ENCODE data around the gene USP44. TPM values are rescaled to one million over a fixed set of nuclear protein-coding genes. Genes with fewer than 3 reads are reported as not detected.

The USP44 gene
- total and polyA plus RNA-seq, 5 experiments from 2014 or later, result 9.0 to 21.1 (median 15.8) TPM

DNA sequence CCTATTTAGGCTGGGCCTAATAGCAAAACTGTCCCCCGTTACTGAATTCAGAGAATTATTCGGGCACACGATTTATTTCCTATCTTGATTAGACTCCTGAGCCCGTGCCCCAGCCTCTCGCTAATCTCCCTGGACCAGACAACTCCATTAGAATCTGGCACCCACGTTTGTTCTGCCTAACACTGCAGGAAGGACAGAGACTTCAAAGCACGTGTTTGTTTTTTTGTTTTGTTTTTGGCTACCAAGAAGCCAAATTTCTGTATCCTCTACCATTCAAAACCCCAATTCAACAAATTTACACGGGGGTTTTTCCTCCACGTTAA, 4.8 kb downstream of the USP44 start:
- POLR2A ChIA-PET, result interaction anchor here (1.9 kb wide), 1 partner anchor 72 kb away, joined by 18 read pairs; the partner anchor contains the start of gene METAP2
- Mint-ChIP-seq H3K27ac (peak overlapping the region in 6 of 10 donors; percentile 4 to 97 (median 44)), H3K36me3 (no peaks in the 10 kb centered on the region), H3K4me1 (peaks cover 23 to 49% (median 39%) of the 10 kb centered on the region in 4 donors), H3K27me3 (peaks cover 0 to 6% (median 0%) of the 10 kb centered on the region in 5 donors), H3K9me3 (peaks cover 0 to 6% (median 0%) of the 10 kb centered on the region in 9 donors), H3K4me3 (peak overlapping the region in 3 of 10 donors; percentile 4 to 29 (median 11))
- ATAC-seq (no peak), DNase-seq (no peak)

DNA sequence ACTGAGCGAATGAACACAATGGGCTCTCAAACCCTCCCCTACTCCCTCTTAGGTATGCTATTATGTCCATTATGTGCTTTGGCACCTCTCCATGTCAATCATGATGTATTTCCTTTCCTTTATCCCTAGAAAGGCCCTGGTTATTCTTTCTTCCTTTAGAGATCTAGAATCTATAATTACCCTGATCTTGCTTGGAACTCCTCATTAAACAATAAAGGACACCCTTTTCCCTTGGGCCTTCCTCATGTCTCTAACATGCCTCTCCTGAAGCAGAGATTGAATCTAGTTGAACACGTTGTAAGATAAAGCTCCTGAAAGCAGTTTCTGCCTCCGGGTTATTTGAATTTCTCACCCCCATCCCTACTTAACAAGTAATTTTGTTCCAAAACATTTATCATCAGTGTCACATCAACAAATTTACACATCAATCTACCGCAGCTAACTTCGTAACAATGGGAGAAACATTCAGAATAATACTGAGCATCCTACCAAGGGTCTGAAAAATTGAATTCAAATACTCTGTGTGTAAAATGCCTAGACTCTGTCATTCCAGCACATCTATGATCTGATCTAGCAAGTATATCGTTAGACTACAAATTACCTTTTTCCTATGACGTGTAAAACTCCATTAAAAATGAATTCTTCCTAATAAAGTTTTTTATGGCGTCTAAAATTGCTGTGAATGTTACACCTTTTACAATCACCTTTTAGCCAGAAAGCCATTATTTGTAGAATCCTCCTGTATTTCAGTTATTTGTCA, 5.4 kb downstream of the USP44 start:
- peaks cover 18 to 44% (median 34%) of the 10 kb centered on the region in 4 donors for H3K4me1 Mint-ChIP-seq
- ATAC-seq, result no peak
- H3K4me3 Mint-ChIP-seq, result no peak overlapping the region
- DNase-seq, result no peak
- H3K27ac Mint-ChIP-seq, result peak overlapping the region in 5 of 10 donors; percentile 3 to 60 (median 27)
- peaks cover 0 to 6% (median 0%) of the 10 kb centered on the region in 5 donors for H3K27me3 Mint-ChIP-seq
- POLR2A ChIA-PET, result no interaction called here
- H3K9me3 Mint-ChIP-seq, result peaks cover 0 to 6% (median 0%) of the 10 kb centered on the region in 9 donors
- no peaks in the 10 kb centered on the region for H3K36me3 Mint-ChIP-seq

GRCh38 chr12:95545303-95545702, 6.0 kb downstream of the USP44 start:
- POLR2A ChIA-PET, result interaction anchor here (1.1 kb wide), 1 partner anchor 8 kb away, joined by 4 read pairs; no protein-coding TSS in a partner anchor
- Mint-ChIP-seq H3K27me3 (peaks cover 0 to 5% (median 0%) of the 10 kb centered on the region in 5 donors), H3K4me1 (peaks cover 14 to 38% (median 30%) of the 10 kb centered on the region in 4 donors), H3K9me3 (peaks cover 0 to 6% (median 0%) of the 10 kb centered on the region in 9 donors), H3K4me3 (no peak overlapping the region), H3K27ac (peak overlapping the region in 1 of 10 donors; percentile 39), H3K36me3 (no peaks in the 10 kb centered on the region)
- ATAC-seq (no peak), DNase-seq (no peak)

- DNase-seq, result no peak
- peaks cover 14 to 33% (median 31%) of the 10 kb centered on the region in 4 donors for H3K4me1 Mint-ChIP-seq
- H3K9me3 Mint-ChIP-seq, result peaks cover 0 to 6% (median 0%) of the 10 kb centered on the region in 9 donors
- no peak overlapping the region for H3K4me3 Mint-ChIP-seq
- POLR2A ChIA-PET, result interaction anchor here (1.1 kb wide), 1 partner anchor 9 kb away, joined by 4 read pairs; no protein-coding TSS in a partner anchor
- no peak for ATAC-seq
- peaks cover 0 to 5% (median 0%) of the 10 kb centered on the region in 5 donors for H3K27me3 Mint-ChIP-seq
- H3K27ac Mint-ChIP-seq, result peak overlapping the region in 1 of 10 donors; percentile 14
- no peaks in the 10 kb centered on the region for H3K36me3 Mint-ChIP-seq
Observed at GRCh38 chr12:95544756-95545155, 6.5 kb downstream of the USP44 start.

GRCh38 chr12:95543305-95543704, 8.0 kb downstream of the USP44 start:
- no peaks in the 10 kb centered on the region for H3K36me3 Mint-ChIP-seq
- H3K27me3 Mint-ChIP-seq, result peaks cover 0 to 1% (median 0%) of the 10 kb centered on the region in 5 donors
- ATAC-seq (no peak), DNase-seq (no peak)
- H3K9me3 Mint-ChIP-seq, result no peaks in the 10 kb centered on the region
- POLR2A ChIA-PET, result interaction anchor here (0.7 kb wide), 2 partner anchors 268 to 1912 kb away, joined by 5 to 6 read pairs; no protein-coding TSS in a partner anchor
- no peak overlapping the region for H3K4me3 Mint-ChIP-seq
- peaks cover 13 to 25% (median 23%) of the 10 kb centered on the region in 4 donors for H3K4me1 Mint-ChIP-seq
- H3K27ac Mint-ChIP-seq, result peak overlapping the region in 1 of 10 donors; percentile 50

DNA sequence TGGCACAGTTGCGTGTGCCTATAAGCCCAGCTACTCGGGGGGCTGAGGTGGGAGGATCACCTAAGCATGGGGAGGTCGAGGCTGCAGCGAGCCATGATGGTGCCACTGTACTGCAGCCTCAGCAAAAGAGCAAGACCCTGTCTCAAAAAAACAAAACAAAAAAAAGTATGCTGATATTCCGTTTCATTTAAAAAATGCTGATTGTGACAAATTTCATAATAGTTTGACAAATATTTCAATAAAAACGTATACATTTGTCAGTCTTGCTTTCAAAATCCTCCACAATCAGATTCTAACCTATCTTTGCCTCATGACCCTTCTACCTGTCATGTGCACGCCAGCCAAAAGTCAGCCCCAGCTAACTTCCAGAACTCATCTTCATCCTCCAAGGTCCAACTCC, 9.8 kb downstream of the USP44 start:
- POLR2A ChIA-PET, result no interaction called here
- Mint-ChIP-seq H3K9me3 (no peaks in the 10 kb centered on the region), H3K36me3 (no peaks in the 10 kb centered on the region), H3K27me3 (no peaks in the 10 kb centered on the region), H3K27ac (peak overlapping the region in 1 of 10 donors; percentile 7), H3K4me3 (no peak overlapping the region), H3K4me1 (peaks cover 9 to 11% (median 11%) of the 10 kb centered on the region in 4 donors)
- no peak for ATAC-seq
- no peak for DNase-seq

GRCh38 chr12:95538656-95539055, 12.6 kb downstream of the USP44 start:
- H3K27me3 Mint-ChIP-seq, result no peaks in the 10 kb centered on the region
- peaks cover 0 to 4% (median 0%) of the 10 kb centered on the region in 3 donors for H3K36me3 Mint-ChIP-seq
- H3K9me3 Mint-ChIP-seq, result no peaks in the 10 kb centered on the region
- ATAC-seq, result no peak
- H3K4me3 Mint-ChIP-seq, result no peak overlapping the region
- H3K4me1 Mint-ChIP-seq, result peaks cover 2 to 7% (median 4%) of the 10 kb centered on the region in 4 donors
- no peak for DNase-seq
- H3K27ac Mint-ChIP-seq, result peak overlapping the region in 1 of 10 donors; percentile 78
- POLR2A ChIA-PET, result interaction anchor here (1.9 to 2.0 kb wide), 2 partner anchors 9 to 65 kb away, joined by 4 to 6 read pairs; partner anchors contain the start of gene METAP2

DNA sequence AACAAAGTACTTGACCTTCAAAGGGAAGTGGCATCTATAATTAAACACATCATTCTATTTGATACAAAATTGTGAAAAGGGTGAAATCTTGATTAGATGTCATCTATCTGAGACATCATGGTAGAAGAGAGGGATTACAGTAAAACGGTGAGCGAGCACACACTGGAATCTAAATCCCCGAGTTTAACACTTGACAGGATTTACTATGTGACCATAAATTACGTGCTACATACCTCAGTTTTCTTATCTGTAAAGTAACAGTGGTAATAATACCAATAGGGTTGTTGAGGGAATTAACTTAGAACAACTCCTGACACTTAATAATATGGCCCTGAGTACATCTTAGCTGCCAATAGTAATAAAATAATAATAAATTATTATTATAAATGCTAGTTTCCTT, 13.3 kb downstream of the USP44 start:
- no peak overlapping the region for H3K27ac Mint-ChIP-seq
- no peaks in the 10 kb centered on the region for H3K9me3 Mint-ChIP-seq
- no peak overlapping the region for H3K4me3 Mint-ChIP-seq
- peaks cover 2 to 7% (median 5%) of the 10 kb centered on the region in 4 donors for H3K4me1 Mint-ChIP-seq
- no peak for DNase-seq
- no peak for ATAC-seq
- peaks cover 0 to 10% (median 0%) of the 10 kb centered on the region in 3 donors for H3K36me3 Mint-ChIP-seq
- no peaks in the 10 kb centered on the region for H3K27me3 Mint-ChIP-seq
- POLR2A ChIA-PET, result interaction anchor here (2.0 kb wide), 1 partner anchor 10 kb away, joined by 4 read pairs; no protein-coding TSS in a partner anchor

DNA sequence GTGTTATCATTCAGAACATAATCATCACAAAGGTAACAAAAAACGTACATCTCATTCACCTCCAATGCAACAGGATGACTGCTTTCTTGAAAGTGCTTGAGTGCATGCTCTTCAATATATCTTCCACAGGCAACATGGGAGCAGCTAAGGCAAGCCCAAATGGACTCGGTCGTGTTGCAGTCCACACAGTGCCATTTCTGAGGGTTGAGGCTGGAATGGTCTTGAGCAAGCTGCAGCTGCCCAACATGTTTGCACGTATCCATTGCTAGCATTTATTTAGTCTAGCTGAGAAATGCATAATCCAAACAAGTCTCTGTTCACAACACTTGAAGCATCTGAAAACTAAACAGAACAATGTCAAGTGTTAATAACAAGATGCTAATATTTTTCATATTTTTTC, 17.3 kb downstream of the USP44 start:
- peaks cover 9 to 23% (median 11%) of the 10 kb centered on the region in 4 donors for H3K4me1 Mint-ChIP-seq
- H3K27ac Mint-ChIP-seq, result no peak overlapping the region
- peaks cover 0 to 21% (median 5%) of the 10 kb centered on the region in 3 donors for H3K36me3 Mint-ChIP-seq
- H3K4me3 Mint-ChIP-seq, result no peak overlapping the region
- H3K27me3 Mint-ChIP-seq, result peaks cover 0 to 2% (median 0%) of the 10 kb centered on the region in 5 donors
- ATAC-seq (no peak), DNase-seq (no peak)
- POLR2A ChIA-PET, result interaction anchor here (0.7 to 1.5 kb wide), 3 partner anchors 60 to 317 kb away, joined by 3 to 4 read pairs (median 4); partner anchors contain the start of genes FGD6, METAP2 and VEZT
- H3K9me3 Mint-ChIP-seq, result no peaks in the 10 kb centered on the region

DNA sequence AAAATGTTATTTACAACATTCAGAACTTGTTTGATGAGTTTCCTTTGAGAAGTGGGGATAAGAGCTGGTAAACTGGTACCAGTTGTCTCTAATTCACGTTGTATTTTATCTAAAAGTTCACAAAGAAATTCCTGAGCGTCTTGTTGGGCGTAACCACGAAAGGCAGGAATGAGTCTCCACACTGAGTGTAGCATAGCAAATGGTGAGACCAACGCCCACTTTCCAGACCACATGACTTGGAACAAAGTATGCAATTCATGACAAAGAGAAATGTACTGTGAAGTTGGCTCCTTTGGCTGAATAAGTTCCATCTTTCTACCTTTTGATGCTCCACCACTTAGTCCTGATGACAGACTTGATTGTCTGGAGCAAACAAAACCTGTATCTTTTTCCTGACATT, 18.4 kb downstream of the USP44 start:
- H3K4me1 Mint-ChIP-seq, result peaks cover 9 to 33% (median 14%) of the 10 kb centered on the region in 4 donors
- no peaks in the 10 kb centered on the region for H3K9me3 Mint-ChIP-seq
- ATAC-seq (no peak), DNase-seq (no peak)
- POLR2A ChIA-PET, result no interaction called here
- H3K36me3 Mint-ChIP-seq, result peaks cover 0 to 30% (median 5%) of the 10 kb centered on the region in 3 donors
- H3K27ac Mint-ChIP-seq, result peak overlapping the region in 1 of 10 donors; percentile 25
- H3K27me3 Mint-ChIP-seq, result peaks cover 0 to 2% (median 0%) of the 10 kb centered on the region in 5 donors
- H3K4me3 Mint-ChIP-seq, result no peak overlapping the region

GRCh38 chr12:95529693-95530225, 21.5 kb downstream of the USP44 start:
- Mint-ChIP-seq H3K9me3 (no peaks in the 10 kb centered on the region), H3K4me1 (peaks cover 6 to 33% (median 12%) of the 10 kb centered on the region in 4 donors)

DNA sequence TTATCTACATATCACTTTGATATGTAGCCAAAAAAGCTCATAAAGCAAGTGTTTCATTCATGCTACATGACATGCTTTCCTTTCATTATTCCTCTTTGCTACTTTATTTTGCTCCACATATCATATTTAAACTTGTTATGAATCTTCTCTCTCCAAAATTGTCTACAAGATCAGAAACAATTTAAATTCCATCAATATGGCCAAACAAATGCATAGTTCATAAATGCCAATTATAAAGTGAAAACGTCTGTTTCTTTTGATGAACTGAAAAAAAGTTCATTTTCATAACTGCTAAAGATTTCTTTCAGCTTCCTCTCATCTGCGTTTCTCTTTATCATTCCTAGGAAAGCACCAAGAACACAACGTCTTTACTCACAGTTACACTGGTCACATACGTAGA, 22.8 kb downstream of the USP44 start:
- Mint-ChIP-seq H3K36me3 (peaks cover 0 to 37% (median 5%) of the 10 kb centered on the region in 3 donors), H3K4me3 (no peak overlapping the region), H3K9me3 (no peaks in the 10 kb centered on the region), H3K27ac (peak overlapping the region in 1 of 10 donors; percentile 39), H3K4me1 (peaks cover 5 to 26% (median 12%) of the 10 kb centered on the region in 4 donors), H3K27me3 (peaks cover 0 to 2% (median 0%) of the 10 kb centered on the region in 5 donors)
- ATAC-seq, result no peak
- POLR2A ChIA-PET, result no interaction called here
- DNase-seq, result no peak

More at GRCh38 chr12:95529693-95530225, 21.5 kb downstream of the USP44 start:
- DNase-seq (no peak), ATAC-seq (no peak)
- H3K27me3 Mint-ChIP-seq, result peaks cover 0 to 2% (median 0%) of the 10 kb centered on the region in 5 donors
- H3K27ac Mint-ChIP-seq, result peak overlapping the region in 3 of 10 donors; percentile 2 to 74 (median 51)
- H3K4me3 Mint-ChIP-seq, result no peak overlapping the region
- H3K36me3 Mint-ChIP-seq, result peaks cover 0 to 35% (median 5%) of the 10 kb centered on the region in 3 donors
- POLR2A ChIA-PET, result interaction anchor here (0.6 kb wide), 1 partner anchor 54 kb away, joined by 3 read pairs; no protein-coding TSS in a partner anchor
